PC-9 (cell line): ENCODE data around the gene ZFAND6. TPM values are rescaled to one million over a fixed set of nuclear protein-coding genes. Genes with fewer than 3 reads are reported as not detected.
A peak's percentile ranks its signal among the peaks of the same experiment; 100 is the strongest.

Experiments
- BruUV-seq: library from RNA; stranded (reverse); fragments of 400-500 nt; replicated peaks from 2 replicates; lab custom pipeline; 2021; lab: Mats Ljungman, UMichigan
- CTCF ChIA-PET: fragments of 300-600 bp; sonication (Branson Sonifier 250); formaldehyde crosslinking; loops from one replicate; lab custom pipeline; 2022; ENCODE audit warnings: antibody characterized with exemption; lab: Charles Lee
- POLR2A ChIA-PET: fragments of 300-600 bp; sonication (Branson Sonifier 250); formaldehyde crosslinking; loops from one replicate; lab custom pipeline; 2022; ENCODE audit warnings: antibody characterized with exemption; ENCODE audit not compliant: unreplicated experiment; lab: Charles Lee
- DNase-seq, 2 experiments: peaks; one replicate each; pipeline versions ENCODE4 v3.0.0 to v3.0.0-alpha.2; 2015 to 2022; ENCODE audit warnings: mixed read lengths in 1 of 2
- H2AFZ ChIP-seq: fragments of 200-600 bp; sonication (generic); 2 replicates; pipeline ENCODE4 v1.8.1; 2017; ENCODE audit warnings: antibody characterized with exemption
- H3F3A ChIP-seq: fragments of 200-600 bp; sonication (generic); 2 replicates; pipeline ENCODE4 v1.8.1; 2017; ENCODE audit warnings: antibody characterized with exemption, mild to moderate bottlenecking, low read depth; ENCODE audit not compliant: insufficient read depth
- H3K27ac ChIP-seq: fragments of 200-600 bp; sonication (generic); 2 replicates; pipeline ENCODE4 v1.6.1; 2016; ENCODE audit warnings: mixed run types
- H3K27me3 ChIP-seq: fragments of 200-600 bp; sonication (generic); 2 replicates; pipeline ENCODE4 v1.6.1; 2016; ENCODE audit warnings: low read depth, mixed run types; ENCODE audit not compliant: insufficient read depth
- H3K36me3 ChIP-seq: fragments of 200-600 bp; sonication (generic); 2 replicates; pipeline ENCODE4 v1.6.1; 2016; ENCODE audit warnings: low read depth, mixed run types
- H3K4me1 ChIP-seq: fragments of 200-600 bp; sonication (generic); replicated peaks from 2 replicates; pipeline ENCODE4 v1.6.1; 2016; ENCODE audit warnings: mixed run types; ENCODE audit not compliant: insufficient read depth
- H3K4me2 ChIP-seq: fragments of 200-600 bp; sonication (generic); 2 replicates; pipeline ENCODE4 v1.6.1; 2017; ENCODE audit warnings: mixed run types
- H3K4me3 ChIP-seq: fragments of 200-600 bp; sonication (generic); 2 replicates; pipeline ENCODE4 v1.6.1; 2016; ENCODE audit warnings: mixed run types
- H3K79me2 ChIP-seq: fragments of 200-600 bp; sonication (generic); 2 replicates; pipeline ENCODE4 v1.6.1; 2017; ENCODE audit warnings: low read depth, mixed run types
- H3K9me2 ChIP-seq: fragments of 200-600 bp; sonication (generic); 2 replicates; pipeline ENCODE4 v1.8.1; 2017; ENCODE audit warnings: mild to moderate bottlenecking; ENCODE audit not compliant: insufficient read depth
- H3K9me3 ChIP-seq: fragments of 200-600 bp; sonication (generic); 2 replicates; pipeline ENCODE4 v1.8.1; 2016; ENCODE audit warnings: low read depth; ENCODE audit not compliant: insufficient read depth
- H4K20me1 ChIP-seq: fragments of 200-600 bp; sonication (generic); 2 replicates; pipeline ENCODE4 v1.8.1; 2017; ENCODE audit not compliant: insufficient read depth
- EZH2 ChIP-seq: fragments of 200-600 bp; sonication (generic); IDR thresholded peaks from 2 replicates; pipeline ENCODE4 v1.8.0; 2017; ENCODE audit warnings: antibody characterized with exemption, low read depth
- intact Hi-C: fragments of 100-400 bp; cut with micrococcal nuclease; formaldehyde crosslinking; loops from one replicate; pipeline ENCODE4 v1.10.0; 2022; ENCODE audit not compliant: unreplicated experiment
- total RNA-seq: library from RNA; stranded (reverse); gene quantifications from 2 replicates; pipeline ENCODE4 v1.2.3, GENCODE V29; 2021
- TF ChIP-seq, protein P1 (sequence below): fragments of 200-600 bp; sonication (generic); conservative IDR thresholded peaks from 2 replicates; pipeline ENCODE4 v1.6.1; 2017; ENCODE audit warnings: mixed run types, antibody characterized with exemption, mild to moderate bottlenecking, moderate library complexity

ZFAND6 gene
- total RNA-seq, 1 experiment from 2014 or later: 68.3 TPM

DNA sequence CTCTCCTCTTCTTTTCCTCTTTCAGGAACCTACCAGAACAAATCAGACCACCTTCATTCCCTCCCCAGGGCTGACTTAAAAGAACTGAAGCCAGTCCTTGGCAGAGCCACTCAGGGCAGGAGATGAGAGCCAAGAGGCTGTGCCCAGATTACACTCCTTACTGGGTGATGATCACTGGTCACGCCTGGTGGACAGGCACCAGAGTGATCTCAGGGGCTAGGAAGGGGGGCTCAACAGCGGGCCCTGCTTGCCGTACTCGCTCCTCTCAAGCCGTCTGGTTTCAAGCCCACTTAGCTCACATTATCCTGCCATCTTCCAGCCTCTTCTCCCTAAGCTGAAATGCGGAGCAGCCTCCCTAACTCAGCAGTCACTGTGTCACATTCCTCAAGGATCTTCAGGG, 91.7 kb downstream of the ZFAND6 start:
- Histone ChIP-seq H2AFZ (no peak overlapping the region), H3K27me3 (no peaks in the 10 kb centered on the region), H3K4me2 (no peak overlapping the region), H3F3A (peaks cover 12% of the 10 kb centered on the region), H3K4me3 (no peak overlapping the region), H3K27ac (no peak overlapping the region), H3K79me2 (peaks cover 24% of the 10 kb centered on the region), H3K9me3 (no peaks in the 10 kb centered on the region), H3K4me1 (peaks cover 26% of the 10 kb centered on the region), H3K9me2 (no peaks in the 10 kb centered on the region), H4K20me1 (no peaks in the 10 kb centered on the region), H3K36me3 (0 out of 2 replicates have a peak, but pooled peaks cover 4% of the 10 kb centered on the region)
- ChIA-PET POLR2A (no interaction called here), CTCF (no interaction called here)
- TF ChIP-seq, protein P1, sequence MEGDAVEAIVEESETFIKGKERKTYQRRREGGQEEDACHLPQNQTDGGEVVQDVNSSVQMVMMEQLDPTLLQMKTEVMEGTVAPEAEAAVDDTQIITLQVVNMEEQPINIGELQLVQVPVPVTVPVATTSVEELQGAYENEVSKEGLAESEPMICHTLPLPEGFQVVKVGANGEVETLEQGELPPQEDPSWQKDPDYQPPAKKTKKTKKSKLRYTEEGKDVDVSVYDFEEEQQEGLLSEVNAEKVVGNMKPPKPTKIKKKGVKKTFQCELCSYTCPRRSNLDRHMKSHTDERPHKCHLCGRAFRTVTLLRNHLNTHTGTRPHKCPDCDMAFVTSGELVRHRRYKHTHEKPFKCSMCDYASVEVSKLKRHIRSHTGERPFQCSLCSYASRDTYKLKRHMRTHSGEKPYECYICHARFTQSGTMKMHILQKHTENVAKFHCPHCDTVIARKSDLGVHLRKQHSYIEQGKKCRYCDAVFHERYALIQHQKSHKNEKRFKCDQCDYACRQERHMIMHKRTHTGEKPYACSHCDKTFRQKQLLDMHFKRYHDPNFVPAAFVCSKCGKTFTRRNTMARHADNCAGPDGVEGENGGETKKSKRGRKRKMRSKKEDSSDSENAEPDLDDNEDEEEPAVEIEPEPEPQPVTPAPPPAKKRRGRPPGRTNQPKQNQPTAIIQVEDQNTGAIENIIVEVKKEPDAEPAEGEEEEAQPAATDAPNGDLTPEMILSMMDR: no peak
- TF ChIP-seq EZH2: no peak
- BruUV-seq: no TSS peak
- no peak for DNase-seq
- intact Hi-C loops: no loop called here

- DNase-seq: no peak
- ChIA-PET POLR2A (interaction anchor here (0.6 kb wide), 1 partner anchor 255 kb away, joined by 5 read pairs; no protein-coding TSS in a partner anchor), CTCF (no interaction called here)
- TF ChIP-seq EZH2: no peak
- TF ChIP-seq, protein P1: no peak
- Histone ChIP-seq H3K4me2 (peak overlapping the region; percentile 88), H3K27me3 (no peaks in the 10 kb centered on the region), H3K9me3 (no peaks in the 10 kb centered on the region), H3K9me2 (no peaks in the 10 kb centered on the region), H3K4me1 (peaks cover 26% of the 10 kb centered on the region), H3K4me3 (no peak overlapping the region), H4K20me1 (no peaks in the 10 kb centered on the region), H3F3A (peaks cover 12% of the 10 kb centered on the region), H2AFZ (peak overlapping the region; percentile 96; the same call in 1 of the 2 replicates), H3K79me2 (peaks cover 24% of the 10 kb centered on the region), H3K27ac (no peak overlapping the region; the same call in 1 of the 2 replicates), H3K36me3 (0 out of 2 replicates have a peak, but pooled peaks cover 4% of the 10 kb centered on the region)
- no TSS peak for BruUV-seq
- intact Hi-C loops: no loop called here
Measured at GRCh38 chr15:80151576-80151975, 92.1 kb downstream of the ZFAND6 start.

GRCh38 chr15:80152180-80152895, 92.9 kb downstream of the ZFAND6 start:
- Histone ChIP-seq H2AFZ (peak overlapping the region; percentile 96), H4K20me1 (no peaks in the 10 kb centered on the region), H3K79me2 (peaks cover 24% of the 10 kb centered on the region), H3K4me3 (peak overlapping the region; percentile 64), H3F3A (peaks cover 12% of the 10 kb centered on the region), H3K4me1 (peaks cover 26% of the 10 kb centered on the region), H3K4me2 (peak overlapping the region; percentile 88), H3K27me3 (no peaks in the 10 kb centered on the region), H3K36me3 (0 out of 2 replicates have a peak, but pooled peaks cover 4% of the 10 kb centered on the region), H3K9me2 (no peaks in the 10 kb centered on the region), H3K9me3 (no peaks in the 10 kb centered on the region), H3K27ac (peak overlapping the region; percentile 60)
- no TSS peak for BruUV-seq
- ChIA-PET CTCF (interaction anchor here (0.7 to 0.8 kb wide), 3 partner anchors 61 to 256 kb away, joined by 6 to 30 read pairs (median 11); no protein-coding TSS in a partner anchor), POLR2A (interaction anchor here (0.6 to 0.7 kb wide), 4 partner anchors 14 to 828 kb away, joined by 4 to 23 read pairs (median 6); no protein-coding TSS in a partner anchor)
- DNase-seq: peak; percentile 79 to 81
- TF ChIP-seq, protein P1: no peak
- TF ChIP-seq EZH2: no peak
- intact Hi-C loops: loop anchor here (2.0 kb wide), 3 partner anchors 94 to 256 kb away; partner anchors contain the start of genes MTHFS and ZFAND6
